GM13976 (cell line): ENCODE data around the gene FREM1.

Experiments used
- DNase-seq: peaks from one replicate; pipeline ENCODE4 v3.0.0; 2012; ENCODE audit warnings: low spot score
- in situ Hi-C: fragments of 300-500 bp; cut with MboI; formaldehyde crosslinking; loops from one replicate; pipeline ENCODE4 v1.12.0; 2022; ENCODE audit warnings: low sequenced_read_pairs, mixed read lengths, inconsistent platforms; ENCODE audit not compliant: unreplicated experiment
- TF ChIP-seq, protein P1 (sequence below): IDR thresholded peaks from 2 replicates; pipeline ENCODE4 v1.5.1; 2012; ENCODE audit warnings: borderline replicate concordance, mild to moderate bottlenecking; ENCODE audit not compliant: insufficient read depth; ENCODE audit errors: extremely low read depth, missing control alignments, control extremely low read depth

The FREM1 gene

DNA sequence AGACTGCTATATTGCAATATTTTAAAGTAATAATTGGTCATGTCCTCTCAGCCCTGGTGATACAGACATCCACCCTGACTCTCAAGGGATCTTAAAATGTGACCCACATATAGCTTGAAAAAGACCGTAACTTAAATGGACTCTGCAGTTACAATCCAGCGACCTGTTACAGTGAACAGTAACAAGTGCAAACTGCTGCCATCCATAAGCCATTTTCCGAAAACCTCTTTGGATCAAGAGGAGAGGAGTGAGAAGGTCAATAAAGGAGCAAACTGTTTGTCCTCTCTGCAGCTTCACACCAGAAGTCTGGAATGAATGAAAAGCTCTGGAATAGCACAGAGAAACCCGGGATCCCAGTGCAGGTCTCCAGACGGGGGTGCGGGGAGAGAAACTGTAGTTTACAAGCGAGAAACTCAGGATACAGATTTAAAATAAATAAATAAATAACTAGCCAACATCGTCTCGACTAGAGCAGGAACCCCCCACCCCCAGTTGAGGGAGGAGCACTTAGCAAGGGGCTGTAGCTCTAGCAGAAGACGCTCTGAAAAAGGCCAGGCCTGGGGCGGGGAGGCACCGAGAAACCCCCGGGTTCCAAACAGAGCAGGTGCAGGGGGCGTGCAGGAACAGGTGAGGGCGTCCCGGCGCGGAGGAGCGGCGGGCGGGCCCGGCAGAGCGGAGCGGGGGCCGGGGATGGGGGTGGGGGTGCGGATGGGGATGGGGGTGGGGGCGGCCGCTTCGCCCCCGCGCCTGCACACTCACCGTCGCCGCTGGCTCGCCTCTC is 217.6 kb downstream of the FREM1 start:
- TF ChIP-seq, protein P1, sequence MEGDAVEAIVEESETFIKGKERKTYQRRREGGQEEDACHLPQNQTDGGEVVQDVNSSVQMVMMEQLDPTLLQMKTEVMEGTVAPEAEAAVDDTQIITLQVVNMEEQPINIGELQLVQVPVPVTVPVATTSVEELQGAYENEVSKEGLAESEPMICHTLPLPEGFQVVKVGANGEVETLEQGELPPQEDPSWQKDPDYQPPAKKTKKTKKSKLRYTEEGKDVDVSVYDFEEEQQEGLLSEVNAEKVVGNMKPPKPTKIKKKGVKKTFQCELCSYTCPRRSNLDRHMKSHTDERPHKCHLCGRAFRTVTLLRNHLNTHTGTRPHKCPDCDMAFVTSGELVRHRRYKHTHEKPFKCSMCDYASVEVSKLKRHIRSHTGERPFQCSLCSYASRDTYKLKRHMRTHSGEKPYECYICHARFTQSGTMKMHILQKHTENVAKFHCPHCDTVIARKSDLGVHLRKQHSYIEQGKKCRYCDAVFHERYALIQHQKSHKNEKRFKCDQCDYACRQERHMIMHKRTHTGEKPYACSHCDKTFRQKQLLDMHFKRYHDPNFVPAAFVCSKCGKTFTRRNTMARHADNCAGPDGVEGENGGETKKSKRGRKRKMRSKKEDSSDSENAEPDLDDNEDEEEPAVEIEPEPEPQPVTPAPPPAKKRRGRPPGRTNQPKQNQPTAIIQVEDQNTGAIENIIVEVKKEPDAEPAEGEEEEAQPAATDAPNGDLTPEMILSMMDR = no peak
- in situ Hi-C loops = no loop called here
- DNase-seq = peak; percentile 57

DNA sequence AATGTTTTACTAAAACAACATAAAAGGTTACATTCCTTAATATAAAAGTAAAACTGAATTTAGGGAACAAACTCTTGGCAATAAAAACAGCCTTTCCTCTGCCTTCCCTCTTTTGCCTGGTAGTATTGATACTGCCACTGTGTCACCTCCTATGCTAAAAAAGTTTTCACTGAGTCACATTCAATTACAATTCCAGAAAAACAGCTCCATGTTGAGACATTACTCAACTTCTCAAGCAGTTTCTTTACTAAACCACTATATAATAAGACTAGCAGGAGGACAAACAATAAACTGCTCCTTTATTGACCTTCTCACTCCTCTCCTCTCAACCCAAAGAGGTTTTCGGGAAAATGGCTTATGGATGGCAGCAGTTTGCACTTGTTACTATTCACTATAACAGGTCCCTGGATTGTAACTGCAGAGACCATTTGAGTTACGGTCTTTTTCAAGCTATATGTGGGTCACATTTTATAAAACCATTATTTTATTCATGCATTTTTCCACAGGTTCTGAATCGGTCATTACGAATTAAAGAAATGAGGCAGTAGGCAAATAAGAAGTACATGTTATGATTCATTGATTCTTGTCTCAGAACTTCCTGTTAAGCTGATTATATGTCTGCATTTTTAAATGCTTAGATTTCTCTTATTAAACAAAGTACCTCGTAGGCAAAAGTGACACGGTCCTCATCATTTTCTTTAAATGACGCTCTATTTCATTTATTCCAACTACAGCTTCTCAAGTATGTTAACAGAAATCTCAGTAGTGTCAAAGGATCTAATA is 219.1 kb downstream of the FREM1 start:
- no peak for DNase-seq
- in situ Hi-C loops = no loop called here
- TF ChIP-seq, protein P1 = no peak

DNA sequence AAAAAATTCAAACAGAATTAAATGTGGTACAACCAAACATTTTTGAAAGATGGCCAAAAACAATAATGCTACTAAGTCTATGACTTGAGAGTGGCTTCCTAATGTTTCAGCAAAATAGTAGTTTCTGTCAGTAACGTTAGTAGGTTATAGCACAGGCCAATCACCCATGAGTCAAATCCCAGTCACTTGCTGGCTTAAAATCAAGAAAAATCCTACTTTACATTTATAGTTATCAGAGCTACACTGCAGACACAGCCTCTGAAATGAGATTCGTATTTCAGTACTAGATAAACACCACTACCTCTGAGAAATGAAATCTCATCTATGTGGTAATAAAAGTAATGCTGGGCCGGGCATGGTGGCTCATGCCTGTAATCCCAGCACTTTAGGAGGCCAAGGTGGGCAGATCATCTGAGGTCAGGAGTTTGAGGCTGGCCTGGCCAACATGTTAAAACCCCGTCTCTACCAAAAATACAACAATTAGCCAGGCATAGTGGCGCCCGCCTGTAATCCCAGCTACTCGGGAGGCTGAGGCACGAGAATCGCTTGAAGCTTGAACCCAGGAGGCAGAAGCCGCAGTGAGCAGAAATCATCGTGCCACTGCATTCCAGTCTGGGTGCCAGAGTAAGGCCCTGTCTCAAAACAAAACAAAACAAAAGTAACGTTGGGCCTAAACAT is 223.0 kb downstream of the FREM1 start:
- no peak for DNase-seq
- in situ Hi-C loops = no loop called here
- TF ChIP-seq, protein P1 = no peak

DNA sequence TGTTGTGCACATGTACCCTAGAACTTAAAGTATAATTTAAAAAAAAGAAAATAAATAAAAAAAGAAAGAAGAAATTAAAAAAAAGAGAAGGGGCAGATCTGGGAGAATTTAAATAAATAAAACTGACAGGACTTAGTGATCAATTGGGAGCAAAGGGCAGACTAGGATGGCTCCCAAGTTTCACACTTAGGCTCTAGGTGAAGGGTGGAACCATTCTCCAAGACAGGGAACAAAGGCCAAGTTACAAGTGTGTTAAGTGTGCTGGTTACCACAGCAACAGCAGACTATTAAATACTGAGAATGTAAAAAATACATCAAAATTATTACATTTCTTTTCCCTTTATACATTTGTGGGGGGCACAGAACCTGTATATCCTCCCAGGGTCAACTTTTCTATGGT is 224.1 kb downstream of the FREM1 start:
- no peak for DNase-seq
- in situ Hi-C loops = no loop called here
- TF ChIP-seq, protein P1 = no peak
